Effector memory CD8-positive, alpha-beta T cell (primary cell): ENCODE data around the gene KRT17.
A peak's percentile ranks its signal among the peaks of the same experiment; 100 is the strongest.
"Not testable (repeated sequence)": the region's sequence is repeated elsewhere in the genome, so short reads cannot be mapped to it uniquely, and the experiment has no call there.

Source experiments
- ATAC-seq: fragments of 150-1000 bp; cut with Tn5 transposase; replicated peaks from 2 replicates; pipeline ENCODE4 v1.10.0; 2021; ENCODE audit warnings: mild to moderate bottlenecking, moderate library complexity
- DNase-seq, 3 experiments: peaks; one replicate each; pipeline ENCODE4 v3.0.0; 2021
- H3K27ac Mint-ChIP-seq, 2 donors: one replicate each; pipeline ENCODE4 v1.8.0; 2022; ENCODE audit warnings: mild to moderate bottlenecking in 2 of 2, mixed read lengths in 2 of 2, moderate library complexity in 2 of 2
- H3K27me3 Mint-ChIP-seq, 2 donors: one replicate each; pipeline ENCODE4 v1.8.0; 2022; ENCODE audit warnings: mixed read lengths in 2 of 2
- H3K36me3 Mint-ChIP-seq: one replicate; pipeline ENCODE4 v1.8.0; 2022; ENCODE audit warnings: mild to moderate bottlenecking, moderate library complexity, mixed read lengths; ENCODE audit not compliant: insufficient read depth
- H3K4me1 Mint-ChIP-seq, 2 donors: one replicate each; pipeline ENCODE4 v1.8.0; 2022; ENCODE audit warnings: low read depth in 2 of 2, mixed read lengths in 2 of 2
- H3K4me3 Mint-ChIP-seq, 2 donors: one replicate each; pipeline ENCODE4 v1.8.0; 2022; ENCODE audit warnings: mild to moderate bottlenecking in 2 of 2, mixed read lengths in 2 of 2, moderate library complexity in 2 of 2
- H3K9me3 Mint-ChIP-seq, 2 donors: one replicate each; pipeline ENCODE4 v1.8.0; 2022; ENCODE audit warnings: mixed read lengths in 2 of 2

The KRT17 gene

DNA sequence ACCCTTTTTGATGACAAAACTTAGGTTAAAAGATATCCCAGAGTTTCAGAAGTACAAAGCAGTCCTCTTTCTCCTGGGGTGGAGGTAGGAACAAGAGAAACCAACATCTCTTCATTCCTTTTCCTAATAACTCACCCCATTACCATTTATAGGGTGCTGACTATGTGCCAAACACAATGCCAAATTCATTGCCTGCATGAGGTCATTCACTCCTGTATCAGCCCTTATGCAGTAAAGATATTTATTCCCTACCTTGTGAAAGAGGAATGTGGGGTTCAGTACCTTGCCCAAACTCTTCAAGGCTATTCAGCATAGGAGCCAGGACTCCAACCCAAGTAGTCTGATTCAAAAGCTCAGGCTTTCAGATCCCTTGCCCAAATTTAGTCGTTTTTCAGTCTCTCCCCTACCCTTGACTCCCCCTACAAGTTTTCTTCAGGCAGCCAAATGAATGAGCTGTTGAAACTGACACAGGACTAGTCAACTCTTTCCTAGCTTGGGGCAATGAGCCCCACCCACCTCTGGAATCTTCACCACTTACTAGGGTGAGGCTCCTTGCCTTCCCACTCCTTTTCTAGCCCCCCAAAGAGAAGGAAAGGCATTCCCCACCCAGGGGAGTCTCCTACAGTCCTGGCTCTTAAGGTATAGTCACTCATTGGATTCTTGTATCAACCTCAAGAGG is 43.5 kb downstream of the KRT17 start:
- Mint-ChIP-seq H3K27ac (no peak overlapping the region), H3K4me1 (peaks cover 0 to 3% of the 10 kb centered on the region in 2 donors), H3K4me3 (no peak overlapping the region), H3K9me3 (no peaks in the 10 kb centered on the region), H3K36me3 (no peaks in the 10 kb centered on the region), H3K27me3 (peaks cover 63 to 99% of the 10 kb centered on the region in 2 donors)
- ATAC-seq (no peak), DNase-seq (no peak)

DNA sequence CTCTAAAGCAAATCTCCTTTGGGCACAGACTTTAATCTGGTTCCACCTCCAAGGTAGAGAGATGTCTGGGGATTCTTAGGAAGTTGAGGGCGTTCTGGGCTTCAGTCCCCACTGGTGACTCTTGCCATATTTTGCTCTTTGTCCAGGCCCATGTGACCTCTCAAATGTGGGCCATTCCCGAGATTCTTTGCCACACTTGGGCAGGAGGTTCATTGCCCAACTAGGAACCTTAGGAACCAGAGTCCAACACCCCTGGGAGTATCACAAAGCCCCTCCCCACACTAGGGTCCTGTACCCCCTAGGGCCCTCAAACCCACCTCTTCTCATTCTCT is 44.2 kb downstream of the KRT17 start:
- H3K36me3 Mint-ChIP-seq, result no peaks in the 10 kb centered on the region

DNA sequence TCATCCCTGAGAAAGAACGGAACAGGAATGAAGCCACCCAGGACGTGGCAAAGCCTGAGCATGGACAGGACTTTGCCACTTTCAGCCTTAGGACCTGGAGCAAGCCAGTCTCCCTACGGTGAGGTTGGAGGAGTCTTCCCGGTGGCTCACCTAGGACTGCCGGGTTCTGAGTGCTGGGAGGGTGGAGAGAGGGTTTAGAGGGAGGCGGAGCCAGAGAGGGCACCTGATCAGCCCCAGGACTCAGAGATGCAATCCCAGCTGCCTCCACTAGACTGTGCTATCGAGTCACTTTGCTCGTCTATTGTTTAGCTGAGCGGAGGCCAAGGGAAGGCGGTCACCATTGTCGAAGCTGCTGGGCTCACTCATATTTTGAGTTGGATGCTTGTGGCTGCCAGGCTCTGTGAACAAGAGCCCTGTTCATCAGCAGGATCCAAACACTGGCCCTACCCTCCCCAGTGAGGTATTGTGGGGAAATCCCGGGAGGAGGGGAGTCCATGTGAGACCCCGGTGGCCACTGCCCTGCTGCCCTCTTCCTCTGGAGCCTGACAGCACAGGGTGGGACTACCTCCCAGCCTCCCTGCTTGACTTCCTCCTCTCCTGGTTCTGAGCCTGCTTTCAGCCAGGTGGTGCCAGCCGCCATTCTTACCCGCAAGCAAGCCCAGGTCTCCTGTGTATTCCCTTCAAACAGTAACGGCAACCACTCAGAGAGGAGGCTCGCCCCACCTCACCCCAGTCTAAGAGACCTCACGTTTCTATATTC is 44.7 kb downstream of the KRT17 start:
- H3K9me3 Mint-ChIP-seq, result no peaks in the 10 kb centered on the region
- H3K4me1 Mint-ChIP-seq, result peaks cover 0 to 3% of the 10 kb centered on the region in 2 donors
- no peak overlapping the region for H3K4me3 Mint-ChIP-seq
- DNase-seq, result peak; percentile 49 to 53 (median 50)
- ATAC-seq, result peak; percentile 87
- peaks cover 60 to 97% of the 10 kb centered on the region in 2 donors for H3K27me3 Mint-ChIP-seq
- H3K36me3 Mint-ChIP-seq, result no peaks in the 10 kb centered on the region
- H3K27ac Mint-ChIP-seq, result no peak overlapping the region

More for the DNA sequence above, 44.2 kb downstream of the KRT17 start:
- H3K27me3 Mint-ChIP-seq, result peaks cover 60 to 99% of the 10 kb centered on the region in 2 donors
- ATAC-seq (no peak), DNase-seq (no peak)
- no peak overlapping the region for H3K4me3 Mint-ChIP-seq
- H3K4me1 Mint-ChIP-seq, result peaks cover 0 to 3% of the 10 kb centered on the region in 2 donors
- H3K27ac Mint-ChIP-seq, result no peak overlapping the region
- no peaks in the 10 kb centered on the region for H3K9me3 Mint-ChIP-seq

DNA sequence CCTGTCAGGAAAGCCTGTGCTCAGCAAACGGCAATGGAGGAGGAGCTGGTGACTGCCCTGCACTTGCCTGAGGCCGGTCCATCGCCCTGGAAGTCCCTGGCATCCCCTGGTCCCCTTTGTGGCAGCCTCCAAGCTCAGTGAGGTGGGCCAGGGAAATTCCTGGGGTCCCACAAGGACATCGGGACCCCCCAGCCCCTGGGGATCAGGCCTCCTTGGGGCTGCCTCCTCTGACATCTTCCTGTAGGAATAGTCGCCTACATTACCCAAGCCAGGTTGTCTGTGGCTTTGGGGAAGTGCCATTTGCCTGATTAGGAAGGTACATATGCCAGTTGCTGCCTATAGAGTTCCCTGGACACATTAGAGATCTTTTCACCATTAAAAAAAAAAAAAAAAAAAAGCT is 45.4 kb downstream of the KRT17 start:
- no peak for ATAC-seq
- no peaks in the 10 kb centered on the region for H3K36me3 Mint-ChIP-seq
- H3K27ac Mint-ChIP-seq, result no peak overlapping the region
- DNase-seq, result no peak
- no peak overlapping the region for H3K4me3 Mint-ChIP-seq
- H3K27me3 Mint-ChIP-seq, result peaks cover 55 to 95% of the 10 kb centered on the region in 2 donors
- no peaks in the 10 kb centered on the region for H3K9me3 Mint-ChIP-seq
- peaks cover 0 to 3% of the 10 kb centered on the region in 2 donors for H3K4me1 Mint-ChIP-seq

DNA sequence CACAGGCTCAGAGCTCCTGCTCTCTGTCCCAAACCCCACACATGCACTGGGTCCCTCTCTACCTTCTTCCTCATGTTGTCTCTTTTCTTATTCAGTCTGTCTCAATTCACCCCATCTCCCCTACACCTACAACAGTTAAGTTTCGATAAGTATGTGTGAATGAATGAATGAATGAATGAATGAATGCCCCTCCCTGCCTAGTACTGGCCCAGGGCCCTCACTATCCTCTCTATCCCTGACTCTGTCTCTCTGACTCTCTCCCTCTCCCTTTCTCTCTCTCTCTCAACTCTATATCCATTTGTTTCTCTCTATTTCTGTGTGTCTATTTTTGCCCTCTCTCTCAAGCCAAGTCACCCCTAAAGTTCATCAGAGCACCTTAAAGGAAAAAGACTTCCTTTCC is 45.8 kb downstream of the KRT17 start:
- Mint-ChIP-seq H3K4me1 (peaks cover 0 to 3% of the 10 kb centered on the region in 2 donors), H3K9me3 (no peaks in the 10 kb centered on the region), H3K36me3 (no peaks in the 10 kb centered on the region), H3K4me3 (no peak overlapping the region), H3K27ac (no peak overlapping the region), H3K27me3 (peaks cover 54 to 95% of the 10 kb centered on the region in 2 donors)
- ATAC-seq (no peak), DNase-seq (no peak)

DNA sequence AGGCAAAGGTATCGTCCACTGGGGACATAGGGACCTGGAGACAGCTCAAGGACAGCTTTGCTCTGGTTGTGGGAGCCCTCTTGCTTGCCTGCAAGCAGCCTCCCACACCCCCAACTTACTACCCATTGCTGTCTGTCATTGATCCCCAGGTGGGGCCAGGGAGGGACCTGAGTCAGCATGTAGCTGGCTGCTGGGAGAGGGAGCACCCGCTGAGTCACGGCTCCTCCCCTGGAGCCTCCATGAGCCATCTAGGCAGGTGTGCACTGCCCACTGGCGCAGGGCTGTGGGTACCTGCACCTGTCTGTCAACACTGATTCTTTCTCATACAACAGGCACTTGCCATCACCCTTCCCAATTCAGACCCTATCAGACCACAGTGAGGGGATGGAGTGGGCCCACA is 47.6 kb downstream of the KRT17 start:
- not testable (repeated sequence) for ATAC-seq, H3K36me3 Mint-ChIP-seq, DNase-seq, H3K4me1 Mint-ChIP-seq, H3K9me3 Mint-ChIP-seq, H3K4me3 Mint-ChIP-seq, H3K27ac Mint-ChIP-seq
- H3K27me3 Mint-ChIP-seq, result peaks cover 45 to 95% of the 10 kb centered on the region in 2 donors

DNA sequence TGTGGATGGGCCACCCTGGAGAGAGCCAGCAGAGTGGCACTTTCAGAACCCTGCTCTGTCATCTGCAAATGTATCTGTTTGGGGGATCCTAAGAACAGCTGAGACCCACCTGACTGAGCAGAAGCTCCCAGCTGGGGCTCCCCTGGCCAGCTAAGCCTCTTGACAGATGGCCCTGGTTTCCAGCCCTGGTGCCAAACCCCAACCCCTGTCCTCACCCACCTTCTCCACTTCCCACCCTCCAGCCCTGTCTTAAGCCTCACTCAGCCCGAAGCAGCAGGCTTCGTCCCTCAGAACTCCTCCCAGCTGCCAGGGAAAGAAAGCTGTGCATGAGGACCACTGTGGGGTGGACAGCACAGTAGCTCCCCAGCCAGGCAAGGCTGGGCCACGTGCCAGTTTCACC is 49.0 kb downstream of the KRT17 start:
- H3K4me3 Mint-ChIP-seq, result no peak overlapping the region
- no peak overlapping the region for H3K27ac Mint-ChIP-seq
- DNase-seq (no peak), ATAC-seq (no peak)
- H3K36me3 Mint-ChIP-seq, result no peaks in the 10 kb centered on the region
- H3K4me1 Mint-ChIP-seq, result peaks cover 0 to 3% of the 10 kb centered on the region in 2 donors
- H3K27me3 Mint-ChIP-seq, result peaks cover 46 to 93% of the 10 kb centered on the region in 2 donors
- H3K9me3 Mint-ChIP-seq, result no peaks in the 10 kb centered on the region

DNA sequence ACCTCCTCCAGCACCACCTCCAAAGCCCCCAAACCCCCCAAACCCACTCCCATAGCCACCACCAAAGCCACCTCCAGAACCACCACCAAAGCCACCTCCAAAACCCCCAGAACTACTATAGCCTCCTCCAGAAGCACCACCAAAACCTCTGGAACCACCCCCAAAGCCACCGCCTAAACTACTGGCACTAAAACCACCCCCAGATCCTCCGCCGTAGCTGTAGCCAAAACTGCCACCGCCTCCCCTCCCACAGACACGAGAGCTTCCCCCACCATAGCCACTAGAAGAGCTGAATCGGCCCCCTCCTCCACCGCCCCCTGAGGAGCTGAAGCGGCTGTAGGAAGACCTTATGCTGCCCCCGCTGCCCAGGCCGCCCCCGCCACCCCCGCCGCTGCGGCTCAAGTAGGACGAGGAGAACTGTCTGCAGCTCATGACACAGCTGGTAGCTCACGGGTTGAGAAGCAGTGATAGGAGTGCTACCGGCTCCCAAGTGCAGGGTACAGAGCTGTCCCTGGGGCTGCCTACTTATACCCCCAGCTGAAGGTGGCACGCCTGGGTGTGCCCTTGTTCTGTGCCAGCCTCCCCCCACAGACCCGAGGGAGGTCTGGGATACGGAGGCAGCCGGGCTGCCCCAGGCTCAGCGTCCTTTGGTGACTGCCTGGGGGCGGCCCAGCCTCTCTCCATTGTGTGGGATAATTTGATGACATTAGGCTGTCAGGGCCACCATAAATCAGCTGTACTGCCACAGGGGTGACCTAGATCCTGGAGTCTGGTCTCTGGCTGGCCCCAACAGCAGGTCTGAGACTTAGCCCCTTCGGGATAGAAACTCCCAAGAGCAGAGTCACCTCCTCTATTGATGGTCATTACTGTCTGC is 52.6 kb downstream of the KRT17 start, which contains the start of gene KRT9:
TSS of gene KRT9 (minus strand) at position 499 of the 874 bp plus-strand sequence. CDS start at position 432, 67 bp downstream.
- ATAC-seq, result no peak
- Mint-ChIP-seq H3K36me3 (no peaks in the 10 kb centered on the region), H3K27me3 (peaks cover 25 to 58% of the 10 kb centered on the region in 2 donors), H3K4me3 (no peak within 1 kb of the TSS), H3K9me3 (peaks cover 6 to 11% of the 10 kb centered on the region in 2 donors), H3K4me1 (peaks cover 11 to 16% of the 10 kb centered on the region in 2 donors), H3K27ac (no peak within 1 kb of the TSS)
- DNase-seq, result no peak
